Cardiac septum (tissue), 1 donor: ENCODE data around the gene HOXB3. TPM values are rescaled to one million over a fixed set of nuclear protein-coding genes. Genes with fewer than 3 reads are reported as not detected.

ENCODE experiments used
- DNase-seq: peaks from one replicate; pipeline ENCODE4 v3.0.0-alpha.2; 2020; ENCODE audit warnings: low spot score
- intact Hi-C: fragments of 100-400 bp; cut with DNase I; formaldehyde crosslinking; loops from one replicate; pipeline ENCODE4 v1.14.0; 2022
- total RNA-seq: library from RNA; stranded (reverse); fragmentation: NEBNext Ultra II Directional; extraction: Animal tissue kit (Norgen Biotek cat#: 25700); gene quantifications from one replicate; pipeline ENCODE4 v1.2.1, GENCODE V29; 2021
- donor health status: DM: no; HTN: no; CAD: no.

Gene HOXB3
- total RNA-seq, 1 donor from 2014 or later: 4.2 TPM

- intact Hi-C loops: no loop called here
- no peak for DNase-seq
Measured at GRCh38 chr17:48553826-48554225, 36.2 kb downstream of the HOXB3 start.

GRCh38 chr17:48553190-48553547 is 36.9 kb downstream of the HOXB3 start:
- peak; percentile 38 for DNase-seq
- intact Hi-C loops: no loop called here

DNA sequence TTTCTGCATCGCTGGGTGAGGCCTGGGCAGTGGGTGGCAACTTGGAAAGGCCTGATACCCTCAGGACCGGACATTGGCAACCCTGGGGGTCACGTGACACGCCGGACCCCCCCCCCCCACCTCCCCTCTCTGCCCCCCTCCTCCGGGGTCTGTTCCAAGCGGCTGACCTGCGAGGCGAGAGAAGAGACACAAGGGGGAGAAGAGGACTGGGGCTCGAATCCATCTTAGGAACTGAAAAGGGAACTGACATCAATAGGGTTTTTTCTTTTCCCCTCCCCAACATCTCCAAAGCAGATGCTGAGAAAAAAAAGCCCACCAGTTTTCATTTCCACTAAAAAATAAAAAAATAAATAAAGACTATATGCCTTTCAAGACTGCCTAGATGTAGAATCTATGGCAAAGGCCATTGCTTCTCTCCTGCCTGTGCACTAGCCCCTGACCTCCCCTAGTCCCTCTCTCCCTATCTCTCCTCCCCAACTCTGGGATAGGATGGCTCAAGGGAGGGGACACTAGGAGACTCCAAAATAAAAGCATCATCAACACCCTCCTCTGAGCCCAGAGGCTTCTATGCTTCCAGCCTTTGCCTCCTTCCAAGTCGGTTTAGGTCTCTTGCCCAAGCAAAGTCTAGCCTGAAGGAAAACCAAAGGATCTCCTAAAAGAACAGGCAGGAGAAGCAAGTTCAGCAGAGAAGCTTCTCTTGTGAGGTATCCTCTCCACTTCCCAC is 37.4 kb downstream of the HOXB3 start:
- intact Hi-C loops: no loop called here
- DNase-seq: no peak

DNA sequence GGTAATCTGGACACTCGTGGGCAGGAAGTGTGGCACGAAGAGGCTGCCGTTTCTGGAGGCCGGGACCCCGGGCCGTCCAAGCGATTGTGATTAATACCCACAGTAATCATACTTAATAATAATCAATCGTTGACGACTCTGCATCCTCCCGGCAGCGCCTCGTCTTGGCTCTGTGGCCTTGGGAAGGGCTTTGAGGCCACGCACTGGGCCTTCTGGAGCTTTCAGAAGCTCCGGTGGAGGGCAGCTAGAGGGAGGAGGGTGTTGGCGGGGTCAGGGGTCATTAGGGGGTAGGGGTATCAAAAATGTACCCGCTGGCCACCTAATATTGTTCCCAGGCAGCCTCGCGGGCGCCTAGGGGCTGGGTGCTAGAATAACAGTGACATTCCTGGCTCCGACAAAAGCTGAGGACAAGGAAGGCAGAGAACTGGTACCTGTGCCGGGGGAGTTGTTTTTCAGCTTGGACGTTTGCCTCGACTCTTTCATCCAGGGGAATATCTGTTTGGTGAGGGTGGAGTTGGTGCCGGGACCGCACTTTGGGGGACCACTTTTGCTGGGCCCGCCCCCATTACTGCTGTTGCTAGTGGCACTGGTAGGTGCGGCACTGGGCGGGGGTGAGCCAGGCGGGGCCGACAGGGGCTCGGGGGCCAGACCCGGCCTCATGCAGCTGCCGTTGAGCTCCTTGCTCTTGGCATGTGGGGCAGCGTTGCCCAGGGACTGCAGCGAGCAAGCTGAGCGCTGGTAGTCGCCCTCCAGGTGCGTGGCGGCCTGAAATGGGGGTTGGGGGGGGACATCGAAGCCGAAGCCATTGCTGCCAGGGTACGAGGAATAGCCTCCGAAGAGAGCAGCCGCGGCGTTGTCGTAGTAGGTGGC is 38.2 kb downstream of the HOXB3 start:
- peak; percentile 67 for DNase-seq
- intact Hi-C loops: no loop called here

GRCh38 chr17:48551214-48551555 is 38.9 kb downstream of the HOXB3 start:
- no peak for DNase-seq
- intact Hi-C loops: no loop called here

DNA sequence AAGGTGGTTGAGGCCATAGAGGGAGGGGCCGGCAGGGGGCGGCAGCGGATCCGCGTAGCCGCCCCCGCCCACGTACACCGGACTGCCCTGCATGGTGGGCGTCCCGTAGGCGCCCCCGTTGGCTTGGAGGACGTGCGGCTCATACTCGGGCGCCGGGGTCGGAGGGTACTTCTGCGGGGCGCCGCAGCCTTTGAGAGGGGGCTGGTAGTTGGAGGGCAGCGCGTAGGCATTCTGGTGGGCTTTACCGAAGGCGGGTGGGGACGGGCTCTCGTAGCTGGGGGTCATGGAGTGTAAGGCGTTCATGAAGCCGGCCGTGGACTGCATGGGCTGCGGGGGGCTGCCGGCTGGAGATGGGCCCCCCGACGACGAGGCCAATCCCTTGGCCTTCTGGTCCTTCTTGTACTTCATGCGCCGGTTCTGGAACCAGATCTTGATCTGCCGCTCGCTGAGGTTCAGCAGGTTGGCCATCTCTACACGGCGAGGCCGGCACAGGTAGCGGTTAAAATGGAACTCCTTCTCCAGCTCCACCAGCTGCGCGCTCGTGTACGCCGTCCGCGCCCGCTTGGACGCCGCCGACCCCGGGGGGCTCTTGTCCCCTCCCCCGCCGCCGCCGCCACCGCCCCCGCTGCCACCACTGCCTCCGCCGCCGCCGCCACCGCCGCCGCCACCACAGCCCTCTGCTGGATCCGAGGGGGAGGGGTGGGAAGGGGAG is 39.4 kb downstream of the HOXB3 start:
- intact Hi-C loops: no loop called here
- DNase-seq: peak; percentile 47

- DNase-seq: no peak
- intact Hi-C loops: loop anchor here (10.0 kb wide), 1 partner anchor 505 kb away; the partner anchor contains the start of gene NFE2L1
Measured at GRCh38 chr17:48549914-48550501, 40.0 kb downstream of the HOXB3 start.

- no peak for DNase-seq
- intact Hi-C loops: loop anchor here (10.0 kb wide), 1 partner anchor 504 kb away; the partner anchor contains the start of gene NFE2L1
Measured at GRCh38 chr17:48549281-48549630, 40.8 kb downstream of the HOXB3 start.

GRCh38 chr17:48548523-48549280 is 41.3 kb downstream of the HOXB3 start:
- intact Hi-C loops: loop anchor here (10.0 kb wide), 1 partner anchor 504 kb away; the partner anchor contains the start of gene NFE2L1
- DNase-seq: no peak

- intact Hi-C loops: loop anchor here (10.0 kb wide), 1 partner anchor 503 kb away; the partner anchor contains the start of gene NFE2L1
- DNase-seq: peak; percentile 67
Measured at GRCh38 chr17:48547808-48548522, 42.1 kb downstream of the HOXB3 start.

GRCh38 chr17:48546924-48547807 is 42.9 kb downstream of the HOXB3 start:
- intact Hi-C loops: loop anchor here (10.0 kb wide), 1 partner anchor 502 kb away; the partner anchor contains the start of gene NFE2L1
- peak; percentile 43 for DNase-seq

DNA sequence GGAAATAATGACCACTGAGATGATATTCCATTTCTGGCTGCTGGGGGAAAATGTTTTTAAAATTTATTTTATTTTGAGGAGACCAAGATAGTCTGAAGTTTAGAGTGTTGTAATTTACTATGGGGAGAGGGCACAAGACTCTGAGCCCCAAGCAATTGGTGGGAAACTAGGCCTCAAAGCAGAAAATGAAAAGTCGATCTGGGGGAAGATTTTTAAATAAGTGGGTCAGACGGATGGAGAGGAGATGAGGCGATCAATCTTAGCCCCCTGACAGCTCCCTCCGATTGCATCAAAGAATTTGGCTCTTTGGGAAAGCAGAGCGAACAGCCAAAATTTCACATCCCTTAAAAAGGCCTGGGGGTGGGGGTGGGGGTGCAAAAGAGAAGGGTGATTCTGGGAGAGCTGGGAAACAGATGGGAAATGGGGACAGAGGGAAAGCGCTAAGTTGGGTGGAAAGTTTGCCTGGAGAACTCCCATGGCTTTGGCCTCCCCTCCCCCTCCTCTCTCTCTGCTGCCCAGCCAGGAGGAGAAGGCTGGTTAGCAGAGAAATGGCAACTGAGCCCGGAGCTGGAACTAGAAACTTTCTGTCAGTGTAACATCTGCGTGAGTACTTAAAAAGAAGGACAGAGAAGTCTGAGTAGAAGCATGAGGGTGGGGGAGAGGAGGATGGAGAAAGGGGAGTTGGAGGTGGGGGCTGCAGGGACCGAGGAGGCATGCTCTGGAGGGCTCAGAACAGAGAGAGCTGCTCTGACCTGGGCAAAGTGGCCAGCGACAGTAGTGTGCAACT is 43.7 kb downstream of the HOXB3 start:
- no peak for DNase-seq
- intact Hi-C loops: loop anchor here (10.0 kb wide), 1 partner anchor 502 kb away; the partner anchor contains the start of gene NFE2L1

GRCh38 chr17:48545539-48545938 is 44.5 kb downstream of the HOXB3 start:
- intact Hi-C loops: loop anchor here (10.0 kb wide), 1 partner anchor 501 kb away; the partner anchor contains the start of gene NFE2L1
- no peak for DNase-seq

DNA sequence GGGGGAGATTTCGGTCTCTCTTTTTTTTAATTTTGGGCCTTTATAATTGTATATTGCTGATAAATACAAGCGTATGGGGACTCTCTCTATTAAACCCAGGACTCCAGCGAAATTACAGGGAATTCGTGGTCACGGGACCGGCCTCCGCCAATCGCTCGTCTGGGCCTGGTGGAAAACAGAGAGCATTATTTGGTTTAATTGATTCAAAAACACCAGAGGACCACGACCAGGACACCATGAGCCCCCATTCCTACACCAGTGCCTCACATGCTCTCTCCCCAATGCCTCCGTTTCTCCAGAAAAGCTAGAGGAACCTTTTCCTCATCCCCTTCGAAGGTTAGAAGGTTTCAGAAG is 45.0 kb downstream of the HOXB3 start, which contains the start of gene HOXB2:
Gene HOXB2, minus strand, starts transcription at position 88 of the 354 bp plus-strand sequence. CDS start 198 bp downstream, outside the sequence.
- peak; percentile 75 for DNase-seq
- intact Hi-C loops: loop anchor here (10.0 kb wide), 1 partner anchor 500 kb away; the partner anchor contains the start of gene NFE2L1

GRCh38 chr17:48544349-48545021 is 45.6 kb downstream of the HOXB3 start:
- peak; percentile 91 for DNase-seq
- intact Hi-C loops: loop anchor here (10.0 kb wide), 1 partner anchor 500 kb away; the partner anchor contains the start of gene NFE2L1
